Right lobe of liver (tissue), 6 donors: ENCODE measurements around the gene SEMA6B. TPM values are rescaled to one million over a fixed set of nuclear protein-coding genes. Genes with fewer than 3 reads are reported as not detected.
"Not testable (repeated sequence)": the region's sequence is repeated elsewhere in the genome, so short reads cannot be mapped to it uniquely, and the experiment has no call there.

Experiments used
- ATAC-seq, 4 donors: fragments of 200-7000 bp; cut with Tn5 transposase; one replicate each; pipeline ENCODE4 v1.9.1; 2020; ENCODE audit warnings: mild to moderate bottlenecking in 4 of 4, moderate library complexity in 4 of 4
- DNase-seq, 3 donors: peaks; one replicate each; pipeline ENCODE4 v3.0.0-alpha.2; 2020
- H3K27ac ChIP-seq, 3 donors: fragments of 200-600 bp; one replicate each; pipeline ENCODE4 v1.8.0; 2022
- H3K27me3 ChIP-seq, 2 donors: fragments of 200-600 bp; one replicate each; pipeline ENCODE4 v1.8.0; 2022
- H3K36me3 ChIP-seq, 4 donors: fragments of 200-600 bp; sonication (generic) in 1 of 4; one replicate each; pipeline versions ENCODE4 v1.5.1 to v1.8.0; 2017 to 2022; ENCODE audit warnings: control low read depth in 1 of 4
- H3K4me1 ChIP-seq, 4 donors: fragments of 200-600 bp; sonication (generic) in 1 of 4; one replicate each; pipeline versions ENCODE4 v1.5.1 to v1.8.0; 2017 to 2022; ENCODE audit warnings: control low read depth in 1 of 4
- H3K4me3 ChIP-seq, 3 donors: fragments of 200-600 bp; one replicate each; pipeline ENCODE4 v1.8.0; 2022
- H3K9me3 ChIP-seq, 4 donors: fragments of 200-600 bp; sonication (generic) in 1 of 4; one replicate each; pipeline versions ENCODE4 v1.5.1 to v1.8.0; 2017 to 2022; ENCODE audit warnings: control low read depth in 1 of 4
- POLR2A ChIP-seq: fragments of 450-650 bp; IDR thresholded peaks from one replicate; pipeline ENCODE4 v1.6.1; 2017; ENCODE audit warnings: antibody characterized with exemption, mild to moderate bottlenecking
- WGBS: methylation state at CpG from one replicate; pipeline ENCODE4 v1.1.6; 2018; ENCODE audit warnings: low coverage, low lambda C conversion rate; ENCODE audit not compliant: insufficient coverage; ENCODE audit errors: missing lambda C conversion rate; 5-methylcytosine and 5-hydroxymethylcytosine counted together
- intact Hi-C, 2 donors: fragments of 100-400 bp; cut with DNase I; formaldehyde crosslinking; loops; one replicate each; pipeline versions ENCODE4 v1.11.2 to v1.14.1; 2022
- total RNA-seq, 6 experiments: library from RNA; depleted of rRNA in 2 of 6; stranded (reverse); fragments of >200 nt in 2 of 6; fragmentation: NEBNext Ultra II Directional in 3 of 6; extraction: Animal tissue kit (Norgen Biotek cat#: 25700) in 3 of 6; gene quantifications; one replicate each; pipeline versions ENCODE4 v1.1.0 to v1.2.4, GENCODE V29; 2016 to 2023
- TF ChIP-seq, protein P1 (sequence below), 4 donors: fragments of 200-600 bp in 3 of 4; fragments of 450-650 bp in 1 of 4; IDR thresholded peaks; one replicate each; pipeline versions ENCODE4 v1.5.1 to v1.8.0; 2016 to 2022; ENCODE audit warnings: antibody characterized with exemption in 4 of 4, mild to moderate bottlenecking in 2 of 4
- donor health status: DM: no; HTN: yes; CAD: no.
- donor health status: DM: no; HTN: no; CAD: no.
- donor health status: DM: no; HTN: no; CAD: no.
- donor health status: DM: no; HTN: yes; CAD: no.
- donor health status: DM: no; HTN: yes; CAD: no.

The SEMA6B gene
- total RNA-seq, 6 experiments from 2014 or later = 1.0 to 6.5 (median 2.3) TPM

DNA sequence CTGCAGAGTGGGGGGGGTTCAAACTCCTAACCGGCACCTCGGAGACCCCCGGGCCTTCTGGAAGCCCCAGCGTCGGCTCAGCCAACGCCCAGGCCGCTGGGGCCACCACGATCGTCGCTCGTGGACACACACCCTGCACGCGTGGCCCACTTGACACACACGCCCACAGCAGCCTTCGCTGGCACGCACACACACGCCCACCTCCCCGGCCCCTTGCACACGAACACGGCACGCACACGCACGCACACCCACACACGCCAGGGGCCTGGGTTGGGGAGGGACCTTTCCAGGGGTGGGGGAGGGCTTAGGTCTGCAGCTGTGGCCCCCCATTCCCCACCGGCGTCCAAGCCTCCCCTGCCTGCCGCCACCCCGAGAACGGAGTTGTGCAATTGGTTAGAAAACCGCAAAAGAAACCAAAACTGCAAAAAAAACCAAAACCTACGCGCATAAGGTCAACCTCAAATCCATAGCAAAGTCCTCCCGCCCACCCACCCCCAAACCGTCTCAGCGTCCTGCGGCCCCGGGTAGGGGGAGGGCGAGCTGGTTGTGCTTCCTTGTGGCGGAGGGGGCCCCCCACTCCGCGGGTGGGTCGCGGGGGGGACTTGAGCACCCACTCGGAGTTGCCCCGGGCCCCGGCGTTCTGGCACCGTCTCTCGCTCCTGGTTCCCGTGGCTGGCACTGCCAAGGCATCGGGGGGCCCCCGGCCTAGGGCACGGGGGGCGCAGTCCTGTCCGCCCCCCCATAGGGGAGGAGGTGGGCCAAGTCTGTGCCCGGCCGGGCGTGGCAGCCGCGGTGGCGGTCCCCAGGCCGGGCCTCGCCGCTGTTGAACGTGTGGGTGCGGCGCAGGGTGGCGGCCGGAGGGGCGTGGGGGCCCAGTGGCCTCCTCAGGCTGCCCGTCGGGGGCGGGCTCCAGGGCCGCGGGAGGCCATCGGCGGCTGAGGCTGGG, 16.3 kb downstream of the SEMA6B start:
- no peaks in the 10 kb centered on the region for H3K9me3 ChIP-seq
- TF ChIP-seq, protein P1, sequence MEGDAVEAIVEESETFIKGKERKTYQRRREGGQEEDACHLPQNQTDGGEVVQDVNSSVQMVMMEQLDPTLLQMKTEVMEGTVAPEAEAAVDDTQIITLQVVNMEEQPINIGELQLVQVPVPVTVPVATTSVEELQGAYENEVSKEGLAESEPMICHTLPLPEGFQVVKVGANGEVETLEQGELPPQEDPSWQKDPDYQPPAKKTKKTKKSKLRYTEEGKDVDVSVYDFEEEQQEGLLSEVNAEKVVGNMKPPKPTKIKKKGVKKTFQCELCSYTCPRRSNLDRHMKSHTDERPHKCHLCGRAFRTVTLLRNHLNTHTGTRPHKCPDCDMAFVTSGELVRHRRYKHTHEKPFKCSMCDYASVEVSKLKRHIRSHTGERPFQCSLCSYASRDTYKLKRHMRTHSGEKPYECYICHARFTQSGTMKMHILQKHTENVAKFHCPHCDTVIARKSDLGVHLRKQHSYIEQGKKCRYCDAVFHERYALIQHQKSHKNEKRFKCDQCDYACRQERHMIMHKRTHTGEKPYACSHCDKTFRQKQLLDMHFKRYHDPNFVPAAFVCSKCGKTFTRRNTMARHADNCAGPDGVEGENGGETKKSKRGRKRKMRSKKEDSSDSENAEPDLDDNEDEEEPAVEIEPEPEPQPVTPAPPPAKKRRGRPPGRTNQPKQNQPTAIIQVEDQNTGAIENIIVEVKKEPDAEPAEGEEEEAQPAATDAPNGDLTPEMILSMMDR (IDR thresholded peaks at IDR 0.05) = no peak
- TF ChIP-seq POLR2A = no peak
- H3K27me3 ChIP-seq = no peaks in the 10 kb centered on the region
- peaks cover 0 to under 1% (median 0%) of the 10 kb centered on the region in 4 donors for H3K36me3 ChIP-seq
- DNase-seq = no peak
- peak overlapping the region in 1 of 3 donors; percentile 6 for H3K4me3 ChIP-seq
- peaks cover 0 to 43% (median 12%) of the 10 kb centered on the region in 4 donors for H3K4me1 ChIP-seq
- intact Hi-C loops = no loop called here
- H3K27ac ChIP-seq = peak overlapping the region; percentile 44 to 57 (median 47)
- ATAC-seq = no peak
- 38% methylated on average over 20 of the region's 77 CpGs for WGBS

DNA sequence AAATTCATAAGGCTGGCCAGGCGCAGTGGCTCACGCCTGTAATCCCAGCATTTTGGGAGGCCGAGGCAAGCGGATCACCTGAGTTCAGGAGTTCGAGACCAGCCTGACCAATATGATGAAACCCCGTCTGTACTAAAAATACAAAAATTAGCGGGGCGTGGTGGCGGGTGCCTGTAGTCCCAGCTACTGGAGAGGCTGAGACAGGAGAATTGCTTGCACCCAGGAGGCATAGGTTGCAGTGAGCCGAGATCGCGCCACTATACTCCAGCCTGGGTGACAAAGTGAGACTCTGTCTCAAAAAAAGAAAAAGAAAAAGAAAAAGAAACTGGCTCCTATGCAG, 17.7 kb downstream of the SEMA6B start:
- H3K36me3 ChIP-seq, DNase-seq, H3K9me3 ChIP-seq, ATAC-seq, intact Hi-C loops, H3K27me3 ChIP-seq, H3K4me3 ChIP-seq: not testable (repeated sequence)
- Histone ChIP-seq H3K27ac (peak overlapping the region in 1 of 3 donors; percentile 66), H3K4me1 (peaks cover 0 to 33% (median 7%) of the 10 kb centered on the region in 4 donors)
- WGBS = 49% methylated on average over 6 of the region's 12 CpGs

- intact Hi-C loops = no loop called here
- Histone ChIP-seq H3K27me3 (no peaks in the 10 kb centered on the region), H3K36me3 (peaks cover 0 to 3% (median 1%) of the 10 kb centered on the region in 4 donors), H3K9me3 (no peaks in the 10 kb centered on the region), H3K4me1 (peaks cover 0 to 32% (median 5%) of the 10 kb centered on the region in 4 donors), H3K27ac (peak overlapping the region in 2 of 3 donors; percentile 66), H3K4me3 (no peak overlapping the region)
- ATAC-seq = peak in 1 of 4 donors; percentile 17
- TF ChIP-seq, protein P1 (IDR thresholded peaks at IDR 0.05) = no peak
- no peak for TF ChIP-seq POLR2A
- no peak for DNase-seq
- 27% methylated on average over 12 of the region's 12 CpGs for WGBS
These were observed 18.2 kb downstream of the SEMA6B start for GRCh38 chr19:4541114-4541805.

GRCh38 chr19:4539693-4540581, 19.5 kb downstream of the SEMA6B start, which contains the start of gene LRG1:
Gene LRG1 (minus strand): TSS chr19:4540036. CDS start chr19:4540013, 23 bp downstream.
- Histone ChIP-seq H3K4me1 (peaks cover 0 to 41% (median 5%) of the 10 kb centered on the region in 4 donors), H3K36me3 (peaks cover 0 to 3% (median 1%) of the 10 kb centered on the region in 4 donors), H3K27ac (peak within 1 kb of the TSS; percentile 62 to 81 (median 79)), H3K9me3 (no peaks in the 10 kb centered on the region), H3K27me3 (no peaks in the 10 kb centered on the region), H3K4me3 (peak within 1 kb of the TSS; percentile 67 to 81 (median 70))
- 6% methylated on average over 12 of the region's 14 CpGs for WGBS
- TF ChIP-seq POLR2A = peak; percentile 100
- TF ChIP-seq, protein P1 (IDR thresholded peaks at IDR 0.05) = no peak
- intact Hi-C loops = no loop called here
- ATAC-seq = peak; percentile 63 to 82 (median 70)
- peak; percentile 92 to 97 (median 96) for DNase-seq
